CD4-positive, alpha-beta T cell (primary cell): ENCODE results near the gene EBPL. TPM values are rescaled to one million over a fixed set of nuclear protein-coding genes. Genes with fewer than 3 reads are reported as not detected.

Experiments
- ATAC-seq: fragments of 200-7000 bp; cut with Tn5 transposase; one replicate; pipeline ENCODE4 v1.10.0; 2022; ENCODE audit warnings: mild to moderate bottlenecking; ENCODE audit not compliant: poor library complexity
- CTCF ChIA-PET: fragments of 350-600 bp; sonication (Branson Sonifier 250); formaldehyde crosslinking; loops from one replicate; lab custom pipeline; 2021; ENCODE audit warnings: antibody characterized with exemption, inconsistent platforms; lab: Charles Lee
- POLR2A ChIA-PET: fragments of 350-600 bp; sonication (Branson Sonifier 250); formaldehyde crosslinking; loops from one replicate; lab custom pipeline; 2021; ENCODE audit warnings: antibody characterized with exemption, inconsistent platforms; lab: Charles Lee
- DNase-seq, 14 experiments: peaks; one replicate each; pipeline ENCODE4 v3.0.0-alpha.2; 2013 to 2020; ENCODE audit warnings: mixed read lengths in 2 of 14
- H3K27ac ChIP-seq, 2 donors: one replicate each; pipeline versions ENCODE4 v1.5.1 to v1.7.0; 2013; ENCODE audit warnings: low read length in 2 of 2, low read depth in 1 of 2, mild to moderate bottlenecking in 1 of 2
- H3K27me3 ChIP-seq, 2 experiments: 1 replicate in 1 of 2; 2 replicates in 1 of 2; pipeline versions ENCODE4 v1.6.1 to v1.7.0; 2013; ENCODE audit warnings: low read length in 2 of 2, control low read depth in 1 of 2, mild to moderate bottlenecking in 1 of 2, moderate library complexity in 1 of 2; ENCODE audit not compliant: insufficient read depth in 2 of 2, control insufficient read depth in 1 of 2
- H3K36me3 ChIP-seq: one replicate; pipeline ENCODE4 v1.6.1; 2013; ENCODE audit warnings: low read length, control low read depth; ENCODE audit not compliant: insufficient read depth
- H3K4me1 ChIP-seq: one replicate; pipeline ENCODE4 v1.6.1; 2013; ENCODE audit warnings: low read length, control low read depth; ENCODE audit not compliant: insufficient read depth
- H3K4me3 ChIP-seq: one replicate; pipeline ENCODE4 v1.5.1; 2013; ENCODE audit warnings: mild to moderate bottlenecking, low read length, moderate library complexity
- H3K9me3 ChIP-seq, 2 experiments: 1 replicate in 1 of 2; 2 replicates in 1 of 2; pipeline versions ENCODE4 v1.6.1 to v1.7.0; 2013; ENCODE audit warnings: low read length in 2 of 2, mild to moderate bottlenecking in 2 of 2, control low read depth in 1 of 2, moderate library complexity in 1 of 2; ENCODE audit not compliant: control insufficient read depth in 1 of 2, insufficient read depth in 1 of 2
- H3K27ac Mint-ChIP-seq: one replicate; pipeline ENCODE4 v1.8.0; 2020; ENCODE audit warnings: mixed read lengths
- H3K27me3 Mint-ChIP-seq: one replicate; pipeline ENCODE4 v1.8.0; 2021; ENCODE audit warnings: mixed read lengths
- H3K36me3 Mint-ChIP-seq: one replicate; pipeline ENCODE4 v1.8.0; 2021; ENCODE audit warnings: low read depth, mixed read lengths
- H3K4me1 Mint-ChIP-seq: one replicate; pipeline ENCODE4 v1.8.0; 2021; ENCODE audit warnings: low read depth, mixed read lengths
- H3K4me3 Mint-ChIP-seq: one replicate; pipeline ENCODE4 v1.8.0; 2020; ENCODE audit warnings: mild to moderate bottlenecking, mixed read lengths
- H3K9me3 Mint-ChIP-seq: one replicate; pipeline ENCODE4 v1.8.0; 2020; ENCODE audit warnings: mixed read lengths
- intact Hi-C, 2 experiments: fragments of 100-400 bp; cut with DNase I in 1 of 2; cut with micrococcal nuclease in 1 of 2; formaldehyde crosslinking; loops; one replicate each; pipeline versions ENCODE4 v1.15.1 to v1.9.0; 2023 to 2025; cut with DNase I, micrococcal nuclease
- total RNA-seq, 174 experiments: library from RNA in 2 of 174; stranded (reverse) in 2 of 174; gene quantifications; one replicate each; pipeline ENCODE4 v1.2.3 and lab custom pipeline; 2021 to 2026
- TF ChIP-seq, protein P1 (sequence below): fragments of 200-600 bp; IDR thresholded peaks from one replicate; pipeline ENCODE4 v1.8.0; 2022; ENCODE audit warnings: antibody characterized with exemption, mild to moderate bottlenecking

Gene EBPL
- total RNA-seq, 2 experiments from 2014 or later = 22.3 to 23.2 TPM

- H3K36me3 ChIP-seq = peaks cover 17% of the 10 kb centered on the region
- no peaks in the 10 kb centered on the region for H3K27me3 ChIP-seq
- Mint-ChIP-seq H3K9me3 (no peaks in the 10 kb centered on the region), H3K4me3 (no peak overlapping the region), H3K36me3 (peaks cover 38% of the 10 kb centered on the region), H3K4me1 (peaks cover 5% of the 10 kb centered on the region), H3K27me3 (no peaks in the 10 kb centered on the region), H3K27ac (no peak overlapping the region)
- H3K4me1 ChIP-seq = no peaks in the 10 kb centered on the region
- no peak for DNase-seq
- no peak for ATAC-seq
- intact Hi-C loops = no loop called here
- TF ChIP-seq, protein P1, sequence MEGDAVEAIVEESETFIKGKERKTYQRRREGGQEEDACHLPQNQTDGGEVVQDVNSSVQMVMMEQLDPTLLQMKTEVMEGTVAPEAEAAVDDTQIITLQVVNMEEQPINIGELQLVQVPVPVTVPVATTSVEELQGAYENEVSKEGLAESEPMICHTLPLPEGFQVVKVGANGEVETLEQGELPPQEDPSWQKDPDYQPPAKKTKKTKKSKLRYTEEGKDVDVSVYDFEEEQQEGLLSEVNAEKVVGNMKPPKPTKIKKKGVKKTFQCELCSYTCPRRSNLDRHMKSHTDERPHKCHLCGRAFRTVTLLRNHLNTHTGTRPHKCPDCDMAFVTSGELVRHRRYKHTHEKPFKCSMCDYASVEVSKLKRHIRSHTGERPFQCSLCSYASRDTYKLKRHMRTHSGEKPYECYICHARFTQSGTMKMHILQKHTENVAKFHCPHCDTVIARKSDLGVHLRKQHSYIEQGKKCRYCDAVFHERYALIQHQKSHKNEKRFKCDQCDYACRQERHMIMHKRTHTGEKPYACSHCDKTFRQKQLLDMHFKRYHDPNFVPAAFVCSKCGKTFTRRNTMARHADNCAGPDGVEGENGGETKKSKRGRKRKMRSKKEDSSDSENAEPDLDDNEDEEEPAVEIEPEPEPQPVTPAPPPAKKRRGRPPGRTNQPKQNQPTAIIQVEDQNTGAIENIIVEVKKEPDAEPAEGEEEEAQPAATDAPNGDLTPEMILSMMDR = no peak
- H3K4me3 ChIP-seq = no peak overlapping the region
- H3K27ac ChIP-seq = no peak overlapping the region
- ChIA-PET POLR2A (no interaction called here), CTCF (no interaction called here)
- no peaks in the 10 kb centered on the region for H3K9me3 ChIP-seq
Measured at GRCh38 chr13:49667773-49668172, 23.5 kb downstream of the EBPL start.

GRCh38 chr13:49664606-49665005 lies 26.7 kb downstream of the EBPL start:
- Histone ChIP-seq H3K36me3 (peaks cover 28% of the 10 kb centered on the region), H3K27me3 (no peaks in the 10 kb centered on the region), H3K27ac (no peak overlapping the region), H3K9me3 (no peaks in the 10 kb centered on the region), H3K4me3 (no peak overlapping the region), H3K4me1 (no peaks in the 10 kb centered on the region)
- ChIA-PET CTCF (no interaction called here), POLR2A (interaction anchor here (1.1 kb wide), 1 partner anchor 127 kb away, joined by 3 read pairs; no protein-coding TSS in a partner anchor)
- peaks cover 1% of the 10 kb centered on the region for H3K4me1 Mint-ChIP-seq
- TF ChIP-seq, protein P1 = no peak
- no peak overlapping the region for H3K27ac Mint-ChIP-seq
- H3K4me3 Mint-ChIP-seq = no peak overlapping the region
- no peaks in the 10 kb centered on the region for H3K27me3 Mint-ChIP-seq
- H3K36me3 Mint-ChIP-seq = peaks cover 62% of the 10 kb centered on the region
- H3K9me3 Mint-ChIP-seq = no peaks in the 10 kb centered on the region
- no peak for ATAC-seq
- no peak for DNase-seq
- intact Hi-C loops = no loop called here

GRCh38 chr13:49657241-49657641 lies 34.0 kb downstream of the EBPL start:
- Histone ChIP-seq H3K9me3 (no peaks in the 10 kb centered on the region), H3K27ac (no peak overlapping the region), H3K27me3 (no peaks in the 10 kb centered on the region), H3K4me3 (no peak overlapping the region), H3K36me3 (peaks cover 14% of the 10 kb centered on the region), H3K4me1 (no peaks in the 10 kb centered on the region)
- POLR2A ChIA-PET = no interaction called here
- DNase-seq (no peak), ATAC-seq (no peak)
- Mint-ChIP-seq H3K27ac (no peak overlapping the region), H3K4me1 (no peaks in the 10 kb centered on the region), H3K9me3 (no peaks in the 10 kb centered on the region), H3K4me3 (no peak overlapping the region), H3K36me3 (peaks cover 41% of the 10 kb centered on the region), H3K27me3 (no peaks in the 10 kb centered on the region)
- intact Hi-C loops = no loop called here
- CTCF ChIA-PET = no interaction called here
- TF ChIP-seq, protein P1 = no peak
